ENCODE results near the gene SUN1.

SUN1 gene

GRCh38 chr7:919114-919442 is 86.8 kb downstream of the SUN1 start:
- H3K4me3 ChIP-seq (ENCODE audit: low read length): no peak overlapping the region
- H3K4me1 ChIP-seq (ENCODE audit: low read length): peaks cover 24% of the 10 kb centered on the region
- no peak overlapping the region for H3K9ac ChIP-seq (ENCODE audit: low read length)
- peaks cover 19% of the 10 kb centered on the region; the same call in 1 of the 2 replicates for H3K27me3 ChIP-seq (ENCODE audit: low read depth, low read length)
- no peaks in the 10 kb centered on the region for H4K20me1 ChIP-seq (ENCODE audit: insufficient read depth, low read length)
- no peak overlapping the region for H3K27ac ChIP-seq (ENCODE audit: low read length)
- no peak overlapping the region for H2AFZ ChIP-seq (ENCODE audit: low read depth, low read length)
- no peak overlapping the region for H3K4me2 ChIP-seq (ENCODE audit: low read length)
- TF ChIP-seq CTCF (IDR thresholded peaks at IDR 0.05; ENCODE audit: low read depth, low read length) (no peak), EZH2phosphoT487 (IDR thresholded peaks at IDR 0.05; ENCODE audit: low read depth) (no peak)
- H3K36me3 ChIP-seq (replicated peaks; ENCODE audit: low read depth, low read length): no peaks in the 10 kb centered on the region
- H3K79me2 ChIP-seq (ENCODE audit: low read length): no peaks in the 10 kb centered on the region
- no peaks in the 10 kb centered on the region for H3K9me3 ChIP-seq (ENCODE audit: insufficient read depth, low read length)

GRCh38 chr7:919924-920341 is 87.7 kb downstream of the SUN1 start:
- Histone ChIP-seq H2AFZ (ENCODE audit: low read depth, low read length) (no peak overlapping the region), H3K27ac (ENCODE audit: low read length) (no peak overlapping the region), H3K27me3 (ENCODE audit: low read depth, low read length) (peaks cover 19% of the 10 kb centered on the region; the same call in 1 of the 2 replicates), H3K9ac (ENCODE audit: low read length) (no peak overlapping the region), H3K36me3 (replicated peaks; ENCODE audit: low read depth, low read length) (no peaks in the 10 kb centered on the region), H3K4me3 (ENCODE audit: low read length) (no peak overlapping the region), H3K4me2 (ENCODE audit: low read length) (no peak overlapping the region), H3K79me2 (ENCODE audit: low read length) (no peaks in the 10 kb centered on the region), H3K9me3 (ENCODE audit: insufficient read depth, low read length) (no peaks in the 10 kb centered on the region), H4K20me1 (ENCODE audit: insufficient read depth, low read length) (no peaks in the 10 kb centered on the region), H3K4me1 (ENCODE audit: low read length) (peaks cover 32% of the 10 kb centered on the region)
- TF ChIP-seq EZH2phosphoT487 (IDR thresholded peaks at IDR 0.05; ENCODE audit: low read depth) (no peak), CTCF (IDR thresholded peaks at IDR 0.05; ENCODE audit: low read depth, low read length) (no peak)

GRCh38 chr7:920351-921070 is 88.2 kb downstream of the SUN1 start:
- Histone ChIP-seq H3K36me3 (replicated peaks; ENCODE audit: low read depth, low read length) (no peaks in the 10 kb centered on the region), H2AFZ (ENCODE audit: low read depth, low read length) (no peak overlapping the region), H3K4me2 (ENCODE audit: low read length) (no peak overlapping the region), H4K20me1 (ENCODE audit: insufficient read depth, low read length) (no peaks in the 10 kb centered on the region), H3K4me1 (ENCODE audit: low read length) (peaks cover 38% of the 10 kb centered on the region), H3K27me3 (ENCODE audit: low read depth, low read length) (peaks cover 21% of the 10 kb centered on the region), H3K9me3 (ENCODE audit: insufficient read depth, low read length) (no peaks in the 10 kb centered on the region), H3K4me3 (ENCODE audit: low read length) (no peak overlapping the region), H3K27ac (ENCODE audit: low read length) (no peak overlapping the region), H3K9ac (ENCODE audit: low read length) (no peak overlapping the region), H3K79me2 (ENCODE audit: low read length) (no peaks in the 10 kb centered on the region)
- TF ChIP-seq EZH2phosphoT487 (IDR thresholded peaks at IDR 0.05; ENCODE audit: low read depth) (no peak), CTCF (IDR thresholded peaks at IDR 0.05; ENCODE audit: low read depth, low read length) (no peak)

GRCh38 chr7:921071-921461 is 88.8 kb downstream of the SUN1 start:
- H4K20me1 ChIP-seq (ENCODE audit: insufficient read depth, low read length): no peaks in the 10 kb centered on the region
- H2AFZ ChIP-seq (ENCODE audit: low read depth, low read length): no peak overlapping the region
- no peaks in the 10 kb centered on the region for H3K79me2 ChIP-seq (ENCODE audit: low read length)
- peaks cover 44% of the 10 kb centered on the region for H3K4me1 ChIP-seq (ENCODE audit: low read length)
- H3K27me3 ChIP-seq (ENCODE audit: low read depth, low read length): peaks cover 27% of the 10 kb centered on the region
- no peak overlapping the region for H3K27ac ChIP-seq (ENCODE audit: low read length)
- TF ChIP-seq EZH2phosphoT487 (IDR thresholded peaks at IDR 0.05; ENCODE audit: low read depth) (no peak), CTCF (IDR thresholded peaks at IDR 0.05; ENCODE audit: low read depth, low read length) (no peak)
- H3K36me3 ChIP-seq (replicated peaks; ENCODE audit: low read depth, low read length): no peaks in the 10 kb centered on the region
- no peaks in the 10 kb centered on the region for H3K9me3 ChIP-seq (ENCODE audit: insufficient read depth, low read length)
- no peak overlapping the region for H3K9ac ChIP-seq (ENCODE audit: low read length)
- H3K4me2 ChIP-seq (ENCODE audit: low read length): no peak overlapping the region
- no peak overlapping the region for H3K4me3 ChIP-seq (ENCODE audit: low read length)

All from OCI-LY3 (cell line).